Ishikawa (cell line): ENCODE measurements around the gene MICU2.

Experiments
- CEBPB ChIP-seq: IDR thresholded peaks from 2 replicates; pipeline ENCODE4 v1.6.1; 2012
- CREB1 ChIP-seq: IDR thresholded peaks from 2 replicates; pipeline ENCODE4 v1.6.1; 2012; ENCODE audit warnings: low read depth
- EGR1 ChIP-seq: IDR thresholded peaks from 2 replicates; pipeline ENCODE4 v1.6.1; 2012
- EP300 ChIP-seq: IDR thresholded peaks from 2 replicates; pipeline ENCODE4 v1.6.1; 2012; ENCODE audit warnings: borderline replicate concordance
- FOXM1 ChIP-seq: IDR thresholded peaks from 2 replicates; pipeline ENCODE4 v1.6.1; 2012; ENCODE audit warnings: low read depth, borderline replicate concordance
- NFIC ChIP-seq: IDR thresholded peaks from 2 replicates; pipeline ENCODE4 v1.6.1; 2012
- RAD21 ChIP-seq: IDR thresholded peaks from 2 replicates; pipeline ENCODE4 v1.6.1; 2012; ENCODE audit warnings: low read depth
- REST ChIP-seq: IDR thresholded peaks from 2 replicates; pipeline ENCODE4 v1.6.1; 2012; ENCODE audit warnings: low read depth, mild to moderate bottlenecking
- TAF1 ChIP-seq: IDR thresholded peaks from 2 replicates; pipeline ENCODE4 v1.6.1; 2012; ENCODE audit warnings: low read depth, mild to moderate bottlenecking
- TCF12 ChIP-seq: IDR thresholded peaks from 2 replicates; pipeline ENCODE4 v1.6.1; 2012; ENCODE audit warnings: low read depth
- TEAD4 ChIP-seq: IDR thresholded peaks from 2 replicates; pipeline ENCODE4 v1.6.1; 2012
- USF1 ChIP-seq: IDR thresholded peaks from 2 replicates; pipeline ENCODE4 v1.6.1; 2012
- YY1 ChIP-seq: IDR thresholded peaks from 2 replicates; pipeline ENCODE4 v1.6.1; 2012; ENCODE audit warnings: low read depth
- ZBTB7A ChIP-seq: IDR thresholded peaks from 2 replicates; pipeline ENCODE4 v1.6.1; 2012; ENCODE audit warnings: low read depth
- TF ChIP-seq, protein P1 (sequence below): IDR thresholded peaks from 2 replicates; pipeline ENCODE4 v1.6.1; 2012

Gene MICU2

DNA sequence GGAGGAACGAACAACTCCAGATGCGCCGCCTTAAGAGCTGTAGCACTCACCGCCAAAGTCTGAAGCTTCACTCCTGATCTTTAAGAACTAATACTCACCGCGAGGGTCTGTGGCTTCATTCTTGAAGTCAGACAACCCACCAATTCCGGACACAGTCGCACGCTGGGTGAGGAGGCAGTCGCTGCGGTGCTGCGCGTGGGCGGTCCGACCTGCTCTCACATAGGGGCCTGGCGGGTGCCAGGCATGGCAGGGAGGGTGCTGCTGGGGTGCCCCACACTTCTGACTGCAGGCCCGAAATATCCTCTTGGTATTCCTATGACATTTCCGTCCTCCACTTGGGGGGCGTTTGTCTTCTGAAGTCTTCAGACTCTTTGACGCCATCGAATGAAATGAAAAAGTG, 7.4 kb upstream of the MICU2 start:
- TF ChIP-seq CREB1 (no peak), USF1 (no peak), ZBTB7A (no peak), EP300 (no peak), TCF12 (no peak), FOXM1 (no peak), TAF1 (no peak), REST (no peak), EGR1 (no peak), YY1 (no peak)
- TF ChIP-seq, protein P1, sequence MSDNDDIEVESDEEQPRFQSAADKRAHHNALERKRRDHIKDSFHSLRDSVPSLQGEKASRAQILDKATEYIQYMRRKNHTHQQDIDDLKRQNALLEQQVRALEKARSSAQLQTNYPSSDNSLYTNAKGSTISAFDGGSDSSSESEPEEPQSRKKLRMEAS, result no peak

- no peak for TF ChIP-seq ZBTB7A
- TF ChIP-seq EP300, result no peak
- TF ChIP-seq USF1, result no peak
- TF ChIP-seq CREB1, result no peak
- no peak for TF ChIP-seq EGR1
- TF ChIP-seq CEBPB, result no peak
- no peak for TF ChIP-seq TAF1
- no peak for TF ChIP-seq YY1
- no peak for TF ChIP-seq TEAD4
- no peak for TF ChIP-seq REST
- TF ChIP-seq NFIC, result no peak
Measured at GRCh38 chr13:21610687-21611086, 6.7 kb upstream of the MICU2 start.

DNA sequence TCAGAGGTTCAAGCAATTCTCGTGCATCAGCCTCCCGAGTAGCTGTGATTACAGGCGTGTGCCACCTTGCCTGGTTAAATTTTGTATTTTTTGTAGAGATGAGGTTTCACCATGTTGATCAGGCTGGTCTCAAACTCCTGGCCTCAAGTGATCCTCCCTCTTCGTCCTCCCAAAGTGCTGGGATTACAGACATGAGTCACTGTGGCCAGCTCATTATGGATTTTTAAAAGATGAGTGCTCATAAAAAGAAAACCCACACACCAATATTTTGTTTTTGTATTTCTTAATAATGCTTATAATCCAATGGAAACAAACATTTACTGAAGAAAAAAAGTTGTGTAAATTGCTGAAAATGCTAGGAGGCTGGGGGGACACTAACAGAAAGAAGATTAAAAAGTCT, 5.0 kb upstream of the MICU2 start:
- no peak for TF ChIP-seq NFIC
- no peak for TF ChIP-seq RAD21
- TF ChIP-seq CEBPB, result no peak
- TF ChIP-seq EGR1, result no peak
- no peak for TF ChIP-seq YY1
- no peak for TF ChIP-seq ZBTB7A
- TF ChIP-seq FOXM1, result no peak

GRCh38 chr13:21606796-21607195, 2.8 kb upstream of the MICU2 start:
- TF ChIP-seq YY1 (no peak), TAF1 (no peak), FOXM1 (no peak), CREB1 (no peak), TEAD4 (no peak), USF1 (no peak), EGR1 (no peak), ZBTB7A (no peak), CEBPB (no peak), NFIC (no peak), EP300 (no peak), TCF12 (no peak)
- TF ChIP-seq, protein P1, result no peak

GRCh38 chr13:21606251-21606650, 2.3 kb upstream of the MICU2 start:
- TF ChIP-seq NFIC (no peak), TCF12 (no peak), EGR1 (no peak), CREB1 (no peak), FOXM1 (no peak), RAD21 (no peak), ZBTB7A (no peak), USF1 (no peak), YY1 (no peak)

DNA sequence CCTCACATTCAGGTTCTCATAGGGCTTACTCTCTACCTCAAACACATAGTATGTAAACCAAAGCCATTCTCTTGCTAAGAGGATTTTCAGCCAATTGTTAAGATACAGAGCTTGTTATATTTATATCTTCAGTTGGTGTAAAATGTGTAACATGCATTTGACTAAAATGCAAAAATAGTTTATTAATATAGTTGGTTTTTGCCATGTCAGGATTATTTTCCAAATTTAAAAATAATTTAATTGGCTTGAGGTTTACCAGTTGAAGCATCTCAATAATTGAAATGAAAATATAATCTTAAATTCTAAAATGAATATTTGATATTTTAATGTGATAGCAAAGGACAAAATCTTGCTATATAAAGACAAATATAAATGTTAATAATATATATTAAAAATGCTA, 7.2 kb downstream of the MICU2 start:
- TF ChIP-seq RAD21, result no peak
- TF ChIP-seq EP300, result no peak
- TF ChIP-seq NFIC, result no peak
